ENCODE results near the gene LAMB4.

GRCh38 chr7:108108131-108108530 lies 22.0 kb downstream of the LAMB4 start:
- TF ChIP-seq CTCF (IDR thresholded peaks at IDR 0.05): no peak
- no peak for TF ChIP-seq POLR2A (IDR thresholded peaks at IDR 0.05)

Data from Peyer's patch (tissue), 4 donors.